ENCODE results near the gene PACSIN2.

PACSIN2 gene

DNA sequence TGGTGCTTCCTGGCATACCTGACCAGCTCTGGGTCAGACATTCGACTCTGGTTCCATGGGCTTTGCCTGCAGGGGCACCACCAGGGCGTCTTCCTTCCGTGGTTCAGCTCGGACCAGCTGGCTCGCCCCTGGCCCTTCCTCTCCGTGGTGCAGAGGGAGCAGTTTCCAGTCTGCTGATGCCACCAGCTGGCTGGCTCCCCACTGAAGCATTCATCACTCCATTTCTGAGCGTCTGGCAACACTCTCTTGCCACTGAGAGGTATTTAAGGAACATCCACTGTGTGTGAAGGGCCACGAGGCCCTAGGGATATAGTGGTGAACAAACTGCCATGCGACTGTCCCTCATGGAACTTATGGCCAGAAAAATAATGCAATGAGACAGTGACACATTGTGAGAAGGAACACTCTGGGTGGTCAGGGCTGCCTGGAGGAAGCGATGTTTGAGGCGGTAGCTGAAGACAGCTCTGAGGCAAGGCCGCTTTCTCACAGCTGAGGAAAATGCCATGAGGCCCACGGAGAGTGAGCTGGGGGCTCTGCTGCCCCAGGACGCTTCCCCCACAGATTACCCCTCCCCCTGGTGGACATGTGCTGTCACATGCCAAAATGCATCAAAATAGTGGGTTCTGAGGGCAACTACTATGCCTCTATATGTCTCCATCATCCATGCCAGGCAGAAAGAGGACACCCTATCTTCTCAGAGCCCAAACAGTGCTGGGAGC lies 113.0 kb downstream of the PACSIN2 start:
- no peak for DNase-seq

DNA sequence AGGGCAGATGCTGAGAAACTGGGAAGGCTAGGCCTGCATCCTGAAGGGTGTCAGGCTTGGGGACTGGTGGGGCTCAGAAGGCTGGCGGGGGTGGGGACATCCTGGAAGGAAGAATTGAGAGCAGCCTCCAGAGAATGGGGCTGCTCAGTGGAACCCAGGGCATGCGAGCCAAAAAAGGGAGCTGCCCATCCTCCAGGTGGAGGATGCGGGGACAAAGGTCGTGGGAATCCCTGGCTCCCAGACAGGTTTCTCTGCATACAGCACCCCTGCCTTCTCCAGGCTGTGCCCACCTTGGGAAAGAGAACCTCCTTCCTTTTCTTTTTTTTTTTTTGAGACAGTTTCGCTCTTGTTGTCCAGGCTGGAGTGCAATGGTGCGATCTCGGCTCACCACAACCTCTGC lies 117.0 kb downstream of the PACSIN2 start:
- no peak for DNase-seq

DNA sequence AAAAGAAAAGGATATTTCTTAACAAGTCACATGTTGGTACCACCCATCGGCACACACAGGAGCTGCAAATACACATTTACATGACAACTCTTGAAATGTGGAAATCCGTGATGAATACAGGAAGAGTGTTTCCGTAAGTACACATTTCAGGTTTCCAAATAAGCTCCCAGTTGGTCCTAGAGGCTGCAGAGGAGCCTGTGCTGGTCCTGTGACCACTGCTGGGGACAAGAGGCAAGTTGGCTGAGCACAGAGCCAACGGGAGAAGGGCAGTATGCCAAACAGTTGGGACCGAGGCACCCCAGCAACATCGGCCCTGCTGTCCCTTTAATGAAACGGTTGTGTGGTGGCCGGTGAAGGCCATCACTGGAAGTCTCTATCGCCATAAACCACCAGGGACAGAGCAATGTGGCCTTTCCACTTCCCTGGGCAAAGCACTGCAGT lies 119.4 kb downstream of the PACSIN2 start:
- DNase-seq: no peak

DNA sequence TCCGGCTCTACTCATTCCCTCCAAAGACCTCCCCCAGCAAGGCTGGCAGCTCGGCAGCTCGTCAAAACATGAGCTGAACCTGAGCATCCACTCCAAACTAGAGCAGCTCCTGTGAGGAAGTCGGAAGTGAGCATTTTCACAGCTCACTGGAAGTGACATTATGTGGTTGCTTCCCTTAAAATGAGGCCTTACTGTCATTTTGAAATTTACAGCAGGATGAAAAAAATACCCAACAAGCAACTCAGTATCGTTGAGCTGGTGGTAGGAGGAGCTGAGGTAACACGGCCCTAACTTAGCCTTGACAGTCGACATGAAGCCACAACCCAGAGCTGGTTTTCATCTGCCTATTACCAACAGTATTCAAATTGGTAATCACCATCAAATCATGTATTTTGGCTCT lies 119.9 kb downstream of the PACSIN2 start:
- DNase-seq: peak; percentile 9

DNA sequence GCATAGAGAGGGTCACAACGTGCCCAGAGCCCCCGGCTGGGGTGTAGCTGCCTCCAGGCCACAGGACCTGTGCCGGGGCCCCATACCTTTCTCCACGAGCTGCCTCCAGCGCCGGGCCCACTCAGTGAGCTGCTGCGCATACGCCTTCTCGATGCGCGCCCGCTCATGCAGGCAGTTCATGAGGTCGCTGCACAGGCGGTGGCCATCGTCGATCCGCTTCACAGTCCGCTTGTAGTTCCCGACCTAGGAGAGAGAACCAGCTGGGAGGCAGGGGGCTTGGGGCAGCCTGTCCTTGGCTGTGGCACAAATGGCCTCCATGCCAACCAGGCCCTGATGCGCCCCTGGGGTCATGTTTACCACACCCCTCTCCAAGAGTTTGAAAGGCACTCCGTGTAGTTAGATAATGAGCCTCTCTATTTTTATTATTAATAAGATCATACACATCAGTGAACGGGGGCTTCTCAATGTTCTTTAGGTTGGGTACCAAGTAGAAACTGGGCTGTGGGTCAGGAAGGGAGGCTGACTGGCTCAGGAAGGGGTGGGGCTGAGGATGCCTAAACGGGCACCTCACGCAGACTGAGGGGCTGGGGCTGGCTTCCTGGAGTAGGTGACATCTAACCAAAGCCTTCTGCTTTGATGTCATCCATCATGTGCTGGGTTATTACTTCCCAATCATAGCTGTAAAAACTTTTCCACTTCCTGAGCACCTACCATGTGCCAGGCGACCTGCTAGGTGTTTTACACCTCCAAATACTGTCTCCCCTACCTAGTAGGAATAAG lies 121.4 kb downstream of the PACSIN2 start:
- DNase-seq: peak; percentile 38

DNA sequence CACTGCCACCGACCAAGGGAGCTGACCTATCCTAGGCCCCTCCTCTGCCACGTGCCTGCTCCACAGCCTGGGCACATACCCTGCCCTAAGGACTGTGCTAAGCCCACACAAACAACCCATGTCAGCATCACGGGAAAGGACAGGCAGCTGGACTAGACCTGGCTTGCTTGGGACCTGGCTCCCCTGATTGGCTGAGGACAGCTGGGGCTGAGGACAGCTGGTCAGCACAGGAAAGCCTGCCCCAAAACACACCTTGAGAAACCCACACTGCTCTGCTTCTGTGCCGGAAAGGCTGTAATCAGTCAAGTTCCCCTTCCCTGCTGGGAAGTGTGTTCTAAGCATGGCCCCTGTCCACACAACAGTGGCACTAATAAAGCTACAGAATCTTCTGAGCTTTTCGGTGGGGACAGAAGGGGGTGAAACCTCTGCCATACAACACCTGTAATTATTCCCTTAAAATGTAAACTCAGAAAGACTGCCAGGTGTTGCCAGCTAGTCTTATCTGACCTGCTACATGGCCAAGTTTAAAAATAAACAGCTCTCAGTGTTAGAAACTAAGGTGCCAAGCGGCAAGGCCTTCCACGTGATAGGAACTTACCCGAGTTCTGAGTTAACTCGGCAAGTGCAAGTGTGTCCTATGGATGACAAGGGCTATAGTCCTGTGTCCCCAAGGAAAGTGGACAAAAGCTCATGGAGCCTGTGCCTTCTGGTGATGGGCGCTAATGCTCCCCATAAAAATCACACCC lies 122.2 kb downstream of the PACSIN2 start:
- no peak for DNase-seq

DNA sequence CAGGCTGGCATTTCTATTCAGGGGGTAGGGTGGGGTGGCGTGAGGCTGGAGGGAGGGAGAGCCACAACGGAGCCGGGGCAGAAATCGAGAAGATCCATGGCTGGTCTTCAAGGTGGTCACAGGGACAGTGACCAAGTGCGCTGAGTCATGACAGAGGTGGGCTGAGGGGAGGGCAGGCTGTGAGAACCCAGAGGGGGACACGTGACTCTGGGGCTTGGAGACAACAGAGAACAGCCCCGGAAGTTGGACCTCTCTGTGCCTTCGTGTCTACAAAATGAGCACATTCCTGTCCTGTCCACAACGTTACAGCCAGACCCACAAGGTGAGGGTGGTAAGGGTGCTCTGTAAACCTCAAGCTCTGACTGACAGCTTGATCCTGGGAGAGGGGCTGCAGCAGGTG lies 122.8 kb downstream of the PACSIN2 start:
- DNase-seq: no peak

DNA sequence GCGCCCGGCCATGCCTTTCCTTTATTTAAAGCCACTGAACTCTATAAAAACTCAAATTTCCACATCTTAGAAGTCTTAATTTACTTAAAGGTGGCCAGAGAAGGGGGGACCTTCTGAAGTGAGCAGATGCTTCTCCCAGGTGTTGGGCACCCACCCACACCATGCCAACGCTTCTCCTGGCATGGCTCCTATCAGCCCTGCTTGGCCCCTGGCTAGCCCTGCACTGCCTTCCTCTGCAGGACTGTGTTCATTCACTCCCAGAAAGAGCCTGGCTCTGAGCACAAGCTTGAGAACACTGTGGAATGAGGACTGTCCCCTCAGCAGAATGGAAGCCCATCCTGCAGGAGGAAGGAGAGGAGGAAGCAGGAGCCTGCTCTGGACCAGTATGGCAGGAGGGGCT lies 123.3 kb downstream of the PACSIN2 start:
- DNase-seq: no peak

DNA sequence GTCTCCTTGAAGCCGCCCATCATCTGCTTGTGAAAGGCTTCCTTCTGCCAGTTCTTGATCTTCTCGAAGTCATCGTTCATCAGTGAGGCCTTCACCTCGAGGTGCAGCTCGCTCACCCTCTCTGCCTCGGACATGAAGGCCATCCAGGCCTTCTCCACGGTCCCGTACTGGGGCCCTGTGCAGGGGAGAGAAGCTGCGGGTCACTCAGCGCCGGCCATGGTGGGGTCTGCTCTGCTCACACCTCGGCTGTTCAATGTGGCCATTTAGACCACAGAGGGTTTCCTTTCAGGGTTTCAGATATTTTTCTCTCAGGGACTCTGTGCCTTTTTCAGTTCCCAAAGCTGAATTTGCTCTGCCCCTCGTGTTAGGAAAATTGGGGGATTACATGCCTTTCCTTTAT lies 123.9 kb downstream of the PACSIN2 start:
- no peak for DNase-seq

DNA sequence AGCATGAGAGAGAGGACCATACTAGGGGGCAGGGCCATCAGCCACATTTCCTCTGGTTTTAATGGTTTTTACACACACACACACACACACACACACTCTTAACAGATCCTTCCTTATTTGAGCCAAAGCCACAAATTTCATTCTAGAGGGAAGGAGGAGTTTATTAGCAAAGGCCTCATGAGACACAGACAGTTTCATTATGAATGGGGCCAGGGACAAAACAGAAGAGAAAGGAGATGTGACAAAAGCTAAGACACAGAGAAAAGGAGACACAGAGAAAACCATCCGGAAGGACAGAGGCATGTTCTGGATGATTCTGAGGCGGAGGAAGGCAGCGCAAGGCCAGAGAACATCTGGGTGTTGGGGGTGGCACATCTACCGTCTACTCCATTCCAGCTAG lies 125.6 kb downstream of the PACSIN2 start:
- no peak for DNase-seq

DNA sequence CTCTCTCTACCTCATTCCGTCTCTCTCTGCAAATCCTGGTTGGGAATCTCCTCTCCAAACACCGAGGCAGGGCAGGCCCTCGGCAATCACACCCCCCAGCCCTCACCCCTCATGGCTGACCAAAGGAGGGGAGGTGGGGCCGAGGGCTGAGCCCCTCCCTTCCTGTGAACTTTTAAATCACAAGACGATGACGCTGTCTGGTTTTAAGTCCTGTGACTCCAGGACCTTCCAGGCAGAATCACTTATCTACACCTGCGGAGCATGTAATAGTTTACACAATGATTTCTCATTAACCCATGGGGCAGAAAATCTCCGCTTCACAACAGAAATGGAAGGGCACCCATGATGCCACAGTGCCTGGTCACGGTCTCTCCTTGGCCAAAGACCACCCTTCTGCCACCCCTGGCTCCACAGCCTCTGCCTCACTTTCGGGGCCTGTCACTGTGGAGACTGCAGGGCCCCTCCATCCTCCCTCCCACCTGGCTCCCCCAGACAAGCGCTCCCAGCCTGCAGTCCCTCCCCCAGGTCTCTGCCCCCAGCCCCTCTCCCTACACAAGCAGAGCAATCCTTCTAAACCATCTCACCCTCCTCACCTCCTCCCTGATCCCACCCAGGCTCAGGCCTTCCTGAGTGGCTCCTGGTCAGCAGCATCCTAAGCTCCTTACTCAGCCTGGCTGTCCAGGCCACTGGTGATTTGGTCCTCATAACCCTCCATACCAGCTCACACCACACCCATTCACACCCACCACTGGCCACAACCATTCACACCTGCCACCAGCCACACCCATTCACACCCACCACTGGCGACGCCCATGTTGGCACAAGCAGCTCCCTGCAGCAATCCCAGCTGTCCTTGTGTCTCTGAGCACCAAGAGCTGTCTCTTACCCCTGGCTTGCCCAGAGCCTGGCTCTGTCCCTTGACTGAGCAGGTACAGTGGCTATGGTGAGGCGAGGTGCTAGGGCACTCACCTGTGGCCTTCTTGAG lies 127.1 kb downstream of the PACSIN2 start:
- DNase-seq: no peak

DNA sequence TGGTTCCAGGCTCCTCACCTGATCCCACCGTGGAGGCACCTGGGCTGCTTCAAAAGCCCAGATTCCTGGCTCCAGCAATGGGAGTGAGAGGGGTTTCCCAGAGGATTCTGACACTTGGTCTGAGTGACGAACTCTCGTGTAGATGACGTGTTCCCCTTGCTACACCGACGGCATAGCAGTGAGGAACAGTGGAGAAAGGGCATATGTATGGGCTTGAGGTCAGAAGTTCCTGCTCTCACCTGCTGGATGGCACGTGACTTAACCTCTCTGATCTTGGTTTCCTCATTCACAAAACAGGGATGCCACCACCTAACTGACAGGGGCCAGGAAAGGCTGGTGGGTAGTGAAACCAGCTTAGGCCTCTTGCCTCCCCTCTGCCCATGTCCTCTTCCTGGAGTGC lies 127.8 kb downstream of the PACSIN2 start:
- DNase-seq: no peak

DNA sequence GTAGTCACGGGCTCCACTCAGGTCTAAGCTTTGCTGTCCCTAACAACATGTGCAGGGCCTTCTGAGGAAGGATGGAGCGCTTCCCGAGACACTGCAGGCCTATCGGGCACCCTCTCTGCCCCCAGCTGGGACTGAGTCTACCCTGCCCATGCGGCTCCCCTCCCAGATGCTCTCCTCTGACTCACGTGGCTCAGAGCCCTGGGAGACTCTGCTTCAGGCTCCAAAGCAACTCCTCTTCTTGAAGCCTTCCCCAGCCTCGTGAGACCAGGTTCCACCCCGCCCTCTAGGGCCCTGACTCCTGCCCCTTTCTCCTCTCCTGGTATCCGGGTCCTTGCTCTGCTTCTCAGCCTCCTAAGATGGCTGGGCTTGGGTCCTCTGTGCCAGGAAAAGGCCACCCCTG lies 129.5 kb downstream of the PACSIN2 start:
- DNase-seq: no peak

DNA sequence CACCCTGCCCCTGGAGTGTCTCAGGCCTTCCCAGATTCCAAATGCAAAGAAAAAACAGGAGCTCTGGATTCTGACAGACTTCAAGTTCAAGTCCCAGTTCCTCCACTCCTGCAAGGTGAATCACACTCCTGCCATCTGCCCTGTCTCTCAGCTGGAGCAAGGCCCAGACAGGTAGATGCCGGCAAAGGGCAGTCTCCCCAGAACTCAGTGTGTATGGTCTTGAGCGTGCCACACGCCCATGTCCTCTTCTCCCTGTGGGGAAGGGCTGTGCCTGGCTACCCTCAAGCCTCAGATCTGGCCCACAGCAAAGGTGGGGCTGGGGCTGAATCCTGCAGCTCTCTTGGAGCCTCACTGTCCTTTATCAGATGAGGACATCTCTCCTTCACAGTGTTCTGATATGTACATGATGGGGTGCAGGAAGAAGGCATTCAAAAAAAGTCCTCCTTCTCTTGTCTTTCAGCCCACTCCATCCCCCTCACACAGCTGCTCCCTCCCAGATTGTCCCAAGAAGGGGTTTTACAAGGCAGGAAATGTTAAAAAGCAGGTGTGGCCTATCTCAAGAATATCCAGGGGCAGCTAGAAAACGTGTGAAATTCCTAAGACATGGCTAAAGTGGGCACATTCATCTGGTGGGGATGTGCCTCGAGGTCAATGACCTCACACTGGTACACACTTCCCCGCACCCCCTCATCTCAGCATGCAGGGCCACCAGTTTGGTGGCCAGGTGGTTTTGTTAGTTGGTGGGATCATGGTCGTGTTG lies 130.2 kb downstream of the PACSIN2 start:
- DNase-seq: no peak

DNA sequence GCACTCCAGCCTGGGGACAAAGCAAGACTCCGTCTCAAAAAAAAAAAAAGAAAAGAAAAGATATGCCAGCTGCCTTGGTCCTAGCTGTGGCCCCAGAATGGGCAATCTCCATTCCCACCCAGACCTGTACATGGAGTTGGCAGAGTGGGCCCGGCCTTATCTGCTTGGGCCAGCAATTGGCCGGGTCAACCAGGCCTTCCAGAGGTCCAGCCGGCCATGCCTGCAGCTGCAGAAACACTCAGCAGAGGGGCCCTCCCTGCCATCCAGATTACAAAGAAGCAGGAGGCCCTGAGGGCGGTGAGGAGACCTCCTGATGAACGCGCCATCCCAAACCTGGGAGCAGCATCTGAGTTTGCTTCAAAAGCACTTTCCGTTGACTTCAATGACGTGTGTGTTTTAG lies 131.0 kb downstream of the PACSIN2 start:
- DNase-seq: no peak

DNA sequence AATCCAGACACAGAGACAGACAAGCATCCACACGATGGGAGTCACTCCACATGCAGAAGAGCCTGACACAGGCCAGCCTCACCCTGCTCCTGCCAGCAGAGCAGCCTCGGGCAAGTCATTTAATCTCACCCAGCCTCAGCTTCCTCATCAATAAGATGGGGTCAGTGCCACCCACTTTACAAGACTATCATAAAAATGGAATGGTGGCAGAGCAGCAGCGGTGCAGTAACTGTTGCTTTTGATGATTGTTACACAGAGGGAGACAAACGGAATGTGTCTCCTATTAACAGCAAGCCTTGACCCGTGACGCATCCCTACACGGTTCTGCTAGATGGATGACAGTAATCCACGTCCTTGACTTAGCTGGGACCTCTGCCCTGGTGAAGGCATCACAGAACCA lies 131.8 kb downstream of the PACSIN2 start:
- no peak for DNase-seq

DNA sequence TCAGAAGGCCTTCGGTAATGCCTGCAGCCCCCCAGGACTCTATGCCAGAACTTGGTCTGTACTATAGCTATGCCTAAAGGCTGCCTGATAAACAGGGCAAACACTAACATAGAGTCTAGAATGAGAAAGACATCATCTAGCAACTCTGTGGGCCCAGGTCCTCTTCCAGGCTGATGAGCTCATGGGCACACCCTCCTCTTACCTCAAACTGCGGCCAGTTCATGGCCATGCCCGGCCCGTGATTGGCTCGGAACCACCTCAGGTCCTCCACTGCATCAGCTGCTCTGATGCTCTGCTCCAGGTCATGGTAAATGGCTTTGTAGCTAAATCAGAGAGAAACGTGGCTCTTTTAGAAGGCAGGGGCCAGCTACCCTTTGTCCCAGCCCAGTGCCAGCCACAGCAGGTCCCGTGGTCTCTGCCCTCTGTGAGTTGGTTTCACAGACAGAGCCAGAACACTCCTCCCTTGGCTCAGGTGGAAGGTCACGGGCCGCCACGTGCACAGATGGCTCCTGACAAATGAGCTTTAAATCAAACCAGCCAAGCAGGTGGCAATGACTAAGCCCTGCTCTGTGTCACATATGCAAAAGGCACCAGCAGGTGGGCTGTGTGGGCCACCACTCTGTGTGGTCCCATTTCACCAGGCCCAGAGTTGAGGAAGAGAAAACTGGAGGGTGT lies 132.8 kb downstream of the PACSIN2 start:
- no peak for DNase-seq

DNA sequence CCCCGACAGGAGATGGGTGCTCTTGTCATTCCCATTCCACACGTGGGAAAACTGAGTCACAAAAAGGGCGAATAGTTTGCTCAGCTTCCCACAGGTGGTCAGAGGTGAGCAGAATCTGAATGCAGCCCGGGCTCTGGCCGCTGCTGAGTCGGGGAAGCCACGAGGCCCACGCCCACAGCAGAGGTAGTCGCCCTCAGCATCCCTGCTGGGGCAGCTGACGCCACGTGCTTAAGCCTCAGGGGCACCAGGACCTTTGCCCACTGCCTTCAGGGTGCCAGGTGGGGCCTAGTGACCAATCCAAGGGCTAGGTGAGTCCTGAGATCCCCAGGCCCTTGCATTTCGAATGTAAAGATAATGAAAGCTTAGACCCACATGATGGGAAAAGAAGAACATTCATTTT lies 133.7 kb downstream of the PACSIN2 start:
- no peak for DNase-seq

DNA sequence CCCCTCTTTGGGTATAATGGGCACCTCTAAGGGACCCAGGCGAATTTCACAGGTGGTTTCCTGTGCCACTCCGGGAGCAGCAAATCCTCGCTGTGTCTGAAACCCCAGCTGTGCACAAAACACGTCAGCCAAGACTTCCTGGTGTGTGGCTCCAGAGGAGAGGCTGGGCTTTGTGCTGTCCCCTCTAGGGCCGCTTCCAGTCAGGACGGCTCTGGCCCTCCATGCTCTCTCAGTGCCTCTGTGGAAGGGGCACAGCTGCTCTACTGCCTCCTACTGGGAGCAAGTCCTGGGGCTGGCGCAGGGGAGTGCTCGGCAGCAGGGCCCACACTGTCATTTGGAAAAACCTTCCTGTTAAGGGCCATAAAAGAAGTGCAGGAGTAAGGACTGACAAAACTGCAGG lies 134.1 kb downstream of the PACSIN2 start:
- DNase-seq: no peak

DNA sequence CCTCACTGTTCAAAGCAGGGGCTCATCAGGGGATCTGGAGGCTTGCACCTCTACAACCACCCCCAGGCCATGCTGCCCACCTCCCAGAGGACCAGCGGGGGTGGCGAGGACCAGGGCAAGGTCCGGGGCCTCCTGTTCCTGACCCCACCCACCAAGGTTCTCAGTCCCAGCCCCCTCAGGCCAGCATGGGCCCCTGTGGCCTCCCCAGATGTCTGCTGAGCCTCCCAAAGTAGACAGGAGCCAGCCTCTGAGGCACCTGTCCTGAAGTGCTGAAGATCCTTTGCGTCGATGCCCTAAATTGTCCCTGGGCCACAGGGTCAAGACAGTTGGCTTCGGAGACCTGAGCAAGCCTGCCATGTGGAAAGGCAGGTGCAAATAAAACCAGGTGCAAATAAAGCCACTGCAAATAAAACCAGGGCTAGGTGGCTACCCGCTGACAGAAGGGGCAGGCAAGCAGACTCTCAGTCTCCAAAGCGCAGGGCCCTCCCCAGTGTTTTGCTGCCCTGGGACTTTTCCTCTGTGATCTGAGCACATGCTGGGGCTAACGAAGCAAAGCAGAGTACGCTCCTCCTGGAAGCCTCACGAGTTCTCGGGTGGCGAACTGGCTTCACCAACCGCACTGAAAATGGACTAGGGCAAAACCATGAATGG lies 135.5 kb downstream of the PACSIN2 start:
- no peak for DNase-seq

All from CD4-positive, alpha-beta T cell treated with Interleukin-17A for 4 hours (primary cell).